H1 (cell line): ENCODE data around the gene OGDH. TPM values are rescaled to one million over a fixed set of nuclear protein-coding genes. Genes with fewer than 3 reads are reported as not detected.

Experiments
- CREB1 ChIP-seq: IDR thresholded peaks from 2 replicates; pipeline ENCODE4 v1.6.1; 2012; ENCODE audit warnings: inconsistent platforms
- GABPA ChIP-seq: IDR thresholded peaks from 2 replicates; pipeline ENCODE4 v1.6.1; 2011; ENCODE audit warnings: mild to moderate bottlenecking, low read length, moderate library complexity, borderline replicate concordance; ENCODE audit not compliant: insufficient read depth
- KDM1A ChIP-seq: fragments of 200-600, 300-600 bp; sonication (generic); IDR thresholded peaks from 2 replicates; pipeline ENCODE4 v1.7.1; 2016; ENCODE audit warnings: mild to moderate bottlenecking, low read length, borderline replicate concordance
- POU5F1 ChIP-seq: IDR thresholded peaks from 2 replicates; pipeline ENCODE4 v1.6.1; 2011; ENCODE audit warnings: low read depth, mild to moderate bottlenecking, low read length, moderate library complexity
- RFX5 ChIP-seq: IDR thresholded peaks from 2 replicates; pipeline ENCODE4 v1.6.1; 2011; ENCODE audit warnings: low read depth, low read length, improper control_type of control experiment, borderline replicate concordance
- SUZ12 ChIP-seq: fragments of 200-600 bp; sonication (generic); IDR thresholded peaks from 2 replicates; pipeline ENCODE4 v1.6.1; 2012; ENCODE audit warnings: mild to moderate bottlenecking, inconsistent platforms, low read length, moderate library complexity, mixed read lengths
- TAF7 ChIP-seq: optimal IDR thresholded peaks from 2 replicates; pipeline ENCODE3; 2011; ENCODE audit warnings: low read depth, mild to moderate bottlenecking, inconsistent platforms, low read length, moderate library complexity, borderline replicate concordance
- polyA plus RNA-seq, 7 experiments: library from polyadenylated mRNA; depleted of rRNA in 3 of 7; stranded (reverse) in 5 of 7; unstranded in 2 of 7; fragments of >200 nt in 5 of 7; fragments of 200-250 nt in 2 of 7; gene quantifications; 1 replicate in 5 of 7; 2 replicates in 1 of 7; 4 replicates in 1 of 7; pipeline versions ENCODE4 v1.2.1 to v1.2.3, GENCODE V29; 2011 to 2013; ENCODE audit warnings: missing spikeins in 2 of 7, mixed read lengths in 2 of 7
- total RNA-seq: library from RNA; stranded (reverse); fragmentation: NEBNext Ultra II Directional; extraction: Animal tissue kit (Norgen Biotek cat#: 25700); gene quantifications from 2 replicates; pipeline ENCODE4 v1.2.1, GENCODE V29; 2021
- TF ChIP-seq, protein P1 (sequence below): fragments of 300-600 bp; sonication (generic); IDR thresholded peaks from 2 replicates; pipeline ENCODE4 v1.7.1; 2012; ENCODE audit warnings: low read length, moderate library complexity, mild to moderate bottlenecking, inconsistent platforms; ENCODE audit not compliant: insufficient replicate concordance
- TF ChIP-seq, protein P2 (sequence below), 3 experiments: IDR thresholded peaks; 1 replicate in 2 of 3; 2 replicates in 1 of 3; pipeline versions ENCODE4 v1.5.1 to v1.6.1; 2011; ENCODE audit warnings: low read length in 3 of 3, mild to moderate bottlenecking in 3 of 3, inconsistent platforms in 2 of 3, low read depth in 1 of 3, moderate library complexity in 1 of 3; ENCODE audit not compliant: insufficient read depth in 1 of 3; ENCODE audit errors: control extremely low read depth in 1 of 3

The OGDH gene
- total and polyA plus RNA-seq, 2 of the 8 experiments (the other 6 are each of a cell fraction or from before 2014, with no cell fraction given), result 71.6 to 91.6 TPM

DNA sequence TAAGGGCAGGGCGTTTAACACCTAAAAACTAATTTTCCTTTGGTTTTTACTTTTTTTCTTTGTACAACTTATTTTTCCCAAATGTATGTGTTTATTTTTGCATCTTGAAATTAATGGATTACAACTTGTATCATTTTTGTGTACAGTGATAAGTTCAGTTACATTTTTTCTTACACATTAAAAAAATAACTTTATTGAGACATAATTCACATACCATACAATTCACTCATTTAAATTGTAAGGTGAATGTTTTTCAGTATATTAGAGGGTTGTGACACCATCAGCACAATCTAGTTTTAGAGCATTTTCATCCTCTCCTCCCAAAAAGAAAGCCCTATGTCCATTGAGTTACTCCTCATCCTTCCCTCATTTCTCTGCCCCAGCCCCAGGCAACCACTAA lies 11.6 kb downstream of the OGDH start (continued):
- TF ChIP-seq, protein P1, sequence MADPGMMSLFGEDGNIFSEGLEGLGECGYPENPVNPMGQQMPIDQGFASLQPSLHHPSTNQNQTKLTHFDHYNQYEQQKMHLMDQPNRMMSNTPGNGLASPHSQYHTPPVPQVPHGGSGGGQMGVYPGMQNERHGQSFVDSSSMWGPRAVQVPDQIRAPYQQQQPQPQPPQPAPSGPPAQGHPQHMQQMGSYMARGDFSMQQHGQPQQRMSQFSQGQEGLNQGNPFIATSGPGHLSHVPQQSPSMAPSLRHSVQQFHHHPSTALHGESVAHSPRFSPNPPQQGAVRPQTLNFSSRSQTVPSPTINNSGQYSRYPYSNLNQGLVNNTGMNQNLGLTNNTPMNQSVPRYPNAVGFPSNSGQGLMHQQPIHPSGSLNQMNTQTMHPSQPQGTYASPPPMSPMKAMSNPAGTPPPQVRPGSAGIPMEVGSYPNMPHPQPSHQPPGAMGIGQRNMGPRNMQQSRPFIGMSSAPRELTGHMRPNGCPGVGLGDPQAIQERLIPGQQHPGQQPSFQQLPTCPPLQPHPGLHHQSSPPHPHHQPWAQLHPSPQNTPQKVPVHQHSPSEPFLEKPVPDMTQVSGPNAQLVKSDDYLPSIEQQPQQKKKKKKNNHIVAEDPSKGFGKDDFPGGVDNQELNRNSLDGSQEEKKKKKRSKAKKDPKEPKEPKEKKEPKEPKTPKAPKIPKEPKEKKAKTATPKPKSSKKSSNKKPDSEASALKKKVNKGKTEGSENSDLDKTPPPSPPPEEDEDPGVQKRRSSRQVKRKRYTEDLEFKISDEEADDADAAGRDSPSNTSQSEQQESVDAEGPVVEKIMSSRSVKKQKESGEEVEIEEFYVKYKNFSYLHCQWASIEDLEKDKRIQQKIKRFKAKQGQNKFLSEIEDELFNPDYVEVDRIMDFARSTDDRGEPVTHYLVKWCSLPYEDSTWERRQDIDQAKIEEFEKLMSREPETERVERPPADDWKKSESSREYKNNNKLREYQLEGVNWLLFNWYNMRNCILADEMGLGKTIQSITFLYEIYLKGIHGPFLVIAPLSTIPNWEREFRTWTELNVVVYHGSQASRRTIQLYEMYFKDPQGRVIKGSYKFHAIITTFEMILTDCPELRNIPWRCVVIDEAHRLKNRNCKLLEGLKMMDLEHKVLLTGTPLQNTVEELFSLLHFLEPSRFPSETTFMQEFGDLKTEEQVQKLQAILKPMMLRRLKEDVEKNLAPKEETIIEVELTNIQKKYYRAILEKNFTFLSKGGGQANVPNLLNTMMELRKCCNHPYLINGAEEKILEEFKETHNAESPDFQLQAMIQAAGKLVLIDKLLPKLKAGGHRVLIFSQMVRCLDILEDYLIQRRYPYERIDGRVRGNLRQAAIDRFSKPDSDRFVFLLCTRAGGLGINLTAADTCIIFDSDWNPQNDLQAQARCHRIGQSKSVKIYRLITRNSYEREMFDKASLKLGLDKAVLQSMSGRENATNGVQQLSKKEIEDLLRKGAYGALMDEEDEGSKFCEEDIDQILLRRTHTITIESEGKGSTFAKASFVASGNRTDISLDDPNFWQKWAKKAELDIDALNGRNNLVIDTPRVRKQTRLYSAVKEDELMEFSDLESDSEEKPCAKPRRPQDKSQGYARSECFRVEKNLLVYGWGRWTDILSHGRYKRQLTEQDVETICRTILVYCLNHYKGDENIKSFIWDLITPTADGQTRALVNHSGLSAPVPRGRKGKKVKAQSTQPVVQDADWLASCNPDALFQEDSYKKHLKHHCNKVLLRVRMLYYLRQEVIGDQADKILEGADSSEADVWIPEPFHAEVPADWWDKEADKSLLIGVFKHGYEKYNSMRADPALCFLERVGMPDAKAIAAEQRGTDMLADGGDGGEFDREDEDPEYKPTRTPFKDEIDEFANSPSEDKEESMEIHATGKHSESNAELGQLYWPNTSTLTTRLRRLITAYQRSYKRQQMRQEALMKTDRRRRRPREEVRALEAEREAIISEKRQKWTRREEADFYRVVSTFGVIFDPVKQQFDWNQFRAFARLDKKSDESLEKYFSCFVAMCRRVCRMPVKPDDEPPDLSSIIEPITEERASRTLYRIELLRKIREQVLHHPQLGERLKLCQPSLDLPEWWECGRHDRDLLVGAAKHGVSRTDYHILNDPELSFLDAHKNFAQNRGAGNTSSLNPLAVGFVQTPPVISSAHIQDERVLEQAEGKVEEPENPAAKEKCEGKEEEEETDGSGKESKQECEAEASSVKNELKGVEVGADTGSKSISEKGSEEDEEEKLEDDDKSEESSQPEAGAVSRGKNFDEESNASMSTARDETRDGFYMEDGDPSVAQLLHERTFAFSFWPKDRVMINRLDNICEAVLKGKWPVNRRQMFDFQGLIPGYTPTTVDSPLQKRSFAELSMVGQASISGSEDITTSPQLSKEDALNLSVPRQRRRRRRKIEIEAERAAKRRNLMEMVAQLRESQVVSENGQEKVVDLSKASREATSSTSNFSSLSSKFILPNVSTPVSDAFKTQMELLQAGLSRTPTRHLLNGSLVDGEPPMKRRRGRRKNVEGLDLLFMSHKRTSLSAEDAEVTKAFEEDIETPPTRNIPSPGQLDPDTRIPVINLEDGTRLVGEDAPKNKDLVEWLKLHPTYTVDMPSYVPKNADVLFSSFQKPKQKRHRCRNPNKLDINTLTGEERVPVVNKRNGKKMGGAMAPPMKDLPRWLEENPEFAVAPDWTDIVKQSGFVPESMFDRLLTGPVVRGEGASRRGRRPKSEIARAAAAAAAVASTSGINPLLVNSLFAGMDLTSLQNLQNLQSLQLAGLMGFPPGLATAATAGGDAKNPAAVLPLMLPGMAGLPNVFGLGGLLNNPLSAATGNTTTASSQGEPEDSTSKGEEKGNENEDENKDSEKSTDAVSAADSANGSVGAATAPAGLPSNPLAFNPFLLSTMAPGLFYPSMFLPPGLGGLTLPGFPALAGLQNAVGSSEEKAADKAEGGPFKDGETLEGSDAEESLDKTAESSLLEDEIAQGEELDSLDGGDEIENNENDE, result no peak
- no peak for TF ChIP-seq RFX5
- TF ChIP-seq CREB1, result no peak
- no peak for TF ChIP-seq GABPA
- no peak for TF ChIP-seq POU5F1
- TF ChIP-seq, protein P2, sequence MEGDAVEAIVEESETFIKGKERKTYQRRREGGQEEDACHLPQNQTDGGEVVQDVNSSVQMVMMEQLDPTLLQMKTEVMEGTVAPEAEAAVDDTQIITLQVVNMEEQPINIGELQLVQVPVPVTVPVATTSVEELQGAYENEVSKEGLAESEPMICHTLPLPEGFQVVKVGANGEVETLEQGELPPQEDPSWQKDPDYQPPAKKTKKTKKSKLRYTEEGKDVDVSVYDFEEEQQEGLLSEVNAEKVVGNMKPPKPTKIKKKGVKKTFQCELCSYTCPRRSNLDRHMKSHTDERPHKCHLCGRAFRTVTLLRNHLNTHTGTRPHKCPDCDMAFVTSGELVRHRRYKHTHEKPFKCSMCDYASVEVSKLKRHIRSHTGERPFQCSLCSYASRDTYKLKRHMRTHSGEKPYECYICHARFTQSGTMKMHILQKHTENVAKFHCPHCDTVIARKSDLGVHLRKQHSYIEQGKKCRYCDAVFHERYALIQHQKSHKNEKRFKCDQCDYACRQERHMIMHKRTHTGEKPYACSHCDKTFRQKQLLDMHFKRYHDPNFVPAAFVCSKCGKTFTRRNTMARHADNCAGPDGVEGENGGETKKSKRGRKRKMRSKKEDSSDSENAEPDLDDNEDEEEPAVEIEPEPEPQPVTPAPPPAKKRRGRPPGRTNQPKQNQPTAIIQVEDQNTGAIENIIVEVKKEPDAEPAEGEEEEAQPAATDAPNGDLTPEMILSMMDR (IDR thresholded peaks at IDR 0.05; ENCODE audit: control extremely low read depth in 1 of 3, insufficient read depth in 1 of 3, low read depth in 1 of 3, low read length in 3 of 3), result no peak
- TF ChIP-seq KDM1A, result no peak
- TF ChIP-seq TAF7, result no peak
- TF ChIP-seq SUZ12, result no peak
